ENCODE results near the gene CDH11. TPM values are rescaled to one million over a fixed set of nuclear protein-coding genes. Genes with fewer than 3 reads are reported as not detected.

Gene CDH11
- total RNA-seq, 1 experiment from 2014 or later = 5.4 TPM

- Histone ChIP-seq H3K56ac (ENCODE audit: insufficient read length, low read depth, low read length) (no peak overlapping the region), H3K4me1 (ENCODE audit: insufficient read depth, low read length) (no peaks in the 10 kb centered on the region), H2AK5ac (ENCODE audit: insufficient read length, low read length) (no peak overlapping the region), H3K9ac (ENCODE audit: extremely low read depth, insufficient read length, low read length) (no peak overlapping the region), H3K23me2 (ENCODE audit: insufficient read length, low read depth, low read length, poor library complexity, severe bottlenecking) (peaks cover 15% of the 10 kb centered on the region), H3K23ac (ENCODE audit: insufficient read length, low read depth, low read length) (no peak overlapping the region), H3T11ph (ENCODE audit: low read length) (no peak overlapping the region), H3K79me2 (ENCODE audit: insufficient read depth, low read length) (no peaks in the 10 kb centered on the region), H2BK5ac (ENCODE audit: insufficient read length, low read length) (no peak overlapping the region), H2BK20ac (ENCODE audit: low read depth, low read length, poor library complexity, severe bottlenecking) (no peak overlapping the region), H3K4me2 (ENCODE audit: insufficient read depth, insufficient read length, low read length) (no peak overlapping the region), H3K18ac (ENCODE audit: insufficient read length, low read depth, low read length) (no peak overlapping the region), H3K27me3 (ENCODE audit: insufficient read depth, low read length) (peaks cover 16% of the 10 kb centered on the region), H4K20me1 (ENCODE audit: control insufficient read depth, insufficient read depth, insufficient read length) (no peaks in the 10 kb centered on the region), H3K9me3 (ENCODE audit: control insufficient read depth, low read depth, low read length) (no peaks in the 10 kb centered on the region), H4K8ac (replicated peaks; ENCODE audit: insufficient read length, low read depth, low read length) (no peak overlapping the region), H2BK12ac (ENCODE audit: insufficient read length, low read depth, low read length) (no peak overlapping the region), H3K14ac (ENCODE audit: insufficient read depth, low read length) (no peak overlapping the region), H4K5ac (ENCODE audit: insufficient read length, low read depth, low read length) (no peak overlapping the region), H2BK120ac (ENCODE audit: low read depth, low read length, poor library complexity, severe bottlenecking) (no peak overlapping the region), H3K79me1 (ENCODE audit: insufficient read depth, low read depth, low read length, poor library complexity, severe bottlenecking) (no peaks in the 10 kb centered on the region), H2BK15ac (ENCODE audit: low read depth, low read length) (no peak overlapping the region), H4K91ac (ENCODE audit: insufficient read length, low read depth, low read length) (no peak overlapping the region), H3K4ac (ENCODE audit: low read depth, low read length) (no peak overlapping the region), H2AFZ (ENCODE audit: low read length) (no peak overlapping the region), H3K27ac (ENCODE audit: insufficient read length, low read depth, low read length) (no peak overlapping the region)
- Mint-ChIP-seq H3K36me3 (ENCODE audit: insufficient read depth in 1 of 3, low read depth in 3 of 3) (no peaks in the 10 kb centered on the region), H3K27ac (no peak overlapping the region; a peak in 1 of 7 replicates), H3K4me1 (peaks cover 10% of the 10 kb centered on the region in 2 experiments), H3K27me3 (ENCODE audit: low read depth) (peaks cover 47% of the 10 kb centered on the region), H3K9me3 (no peaks in the 10 kb centered on the region), H3K4me3 (no peak overlapping the region)
- peak; percentile 65 for TF ChIP-seq CTCF (conservative IDR thresholded peaks at IDR 0.05)
- no peak for DNase-seq
- WGBS (ENCODE audit: extremely low coverage, insufficient read length, low lambda C conversion rate) = no CpG with 5 or more reads among the region's 6 CpGs
These were observed 5.2 kb upstream of the CDH11 start for GRCh38 chr16:65126845-65127624.
